ENCODE measurements around the gene NFYC. TPM values are rescaled to one million over a fixed set of nuclear protein-coding genes. Genes with fewer than 3 reads are reported as not detected.

Gene NFYC
- total RNA-seq, 1 donor from 2014 or later: 51.1 TPM

DNA sequence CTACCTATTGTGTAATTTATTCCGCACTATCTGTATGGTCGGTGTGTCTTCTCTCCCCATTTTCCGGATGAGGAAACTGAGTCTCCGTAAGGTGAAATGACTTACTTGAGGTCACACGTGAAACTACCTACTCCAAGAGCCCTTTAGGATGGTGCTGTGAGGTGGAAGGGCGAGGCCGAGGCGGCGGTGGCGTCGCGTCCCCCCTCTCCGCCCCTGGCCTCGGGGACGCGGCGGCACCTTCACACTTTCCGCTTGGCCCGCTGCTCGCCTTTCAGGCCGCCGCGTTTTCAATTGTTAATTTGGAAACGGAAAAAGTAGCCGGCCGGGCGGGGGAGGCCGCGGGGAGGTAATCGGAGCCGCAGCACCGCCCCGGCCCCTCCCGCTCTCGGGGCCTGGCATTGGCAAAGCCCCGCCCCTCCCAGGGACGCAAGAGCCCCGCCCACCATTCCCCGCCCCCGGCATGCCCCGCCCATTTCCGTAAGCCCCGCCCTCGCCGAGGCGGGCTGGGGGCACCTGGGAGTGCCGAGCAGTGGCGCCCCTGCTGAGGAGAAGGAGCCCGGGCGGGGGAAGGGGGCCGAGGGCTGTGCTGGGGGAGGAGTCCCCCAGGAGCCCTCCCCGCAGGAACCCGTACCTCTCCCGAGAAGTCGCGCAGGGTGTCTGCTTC is 110.7 kb downstream of the NFYC start:
- H3K9me3 Mint-ChIP-seq (ENCODE audit: unreplicated experiment): peaks cover 4% of the 10 kb centered on the region
- Histone ChIP-seq H2AFZ (ENCODE audit: low read depth, low read length) (peak overlapping the region; percentile 78), H3K27ac (ENCODE audit: low read depth, low read length) (no peak overlapping the region), H3K36me3 (ENCODE audit: insufficient read depth, low read length) (no peaks in the 10 kb centered on the region), H4K20me1 (ENCODE audit: insufficient read depth, low read length) (no peaks in the 10 kb centered on the region), H3K4me3 (ENCODE audit: insufficient read depth, low read depth, low read length) (peak overlapping the region; percentile 60), H3K4me1 (ENCODE audit: insufficient read depth, low read length) (peaks cover 7% of the 10 kb centered on the region), H3K79me2 (ENCODE audit: insufficient read depth, low read length) (no peaks in the 10 kb centered on the region), H3K9me3 (ENCODE audit: insufficient read depth, low read depth, low read length) (no peaks in the 10 kb centered on the region), H3K9ac (ENCODE audit: low read length) (peak overlapping the region; percentile 58), H3K4me2 (ENCODE audit: low read length) (peak overlapping the region; percentile 90), H3K27me3 (ENCODE audit: insufficient read depth, low read length) (peaks cover 6% of the 10 kb centered on the region)
- H3K4me3 Mint-ChIP-seq (ENCODE audit: unreplicated experiment): peak overlapping the region; percentile 69
- no peak overlapping the region for H3K27ac Mint-ChIP-seq (ENCODE audit: unreplicated experiment)
- DNase-seq (ENCODE audit: low read depth) (peak; percentile 43), FAIRE-seq (no peak)
- TF ChIP-seq, protein P1, sequence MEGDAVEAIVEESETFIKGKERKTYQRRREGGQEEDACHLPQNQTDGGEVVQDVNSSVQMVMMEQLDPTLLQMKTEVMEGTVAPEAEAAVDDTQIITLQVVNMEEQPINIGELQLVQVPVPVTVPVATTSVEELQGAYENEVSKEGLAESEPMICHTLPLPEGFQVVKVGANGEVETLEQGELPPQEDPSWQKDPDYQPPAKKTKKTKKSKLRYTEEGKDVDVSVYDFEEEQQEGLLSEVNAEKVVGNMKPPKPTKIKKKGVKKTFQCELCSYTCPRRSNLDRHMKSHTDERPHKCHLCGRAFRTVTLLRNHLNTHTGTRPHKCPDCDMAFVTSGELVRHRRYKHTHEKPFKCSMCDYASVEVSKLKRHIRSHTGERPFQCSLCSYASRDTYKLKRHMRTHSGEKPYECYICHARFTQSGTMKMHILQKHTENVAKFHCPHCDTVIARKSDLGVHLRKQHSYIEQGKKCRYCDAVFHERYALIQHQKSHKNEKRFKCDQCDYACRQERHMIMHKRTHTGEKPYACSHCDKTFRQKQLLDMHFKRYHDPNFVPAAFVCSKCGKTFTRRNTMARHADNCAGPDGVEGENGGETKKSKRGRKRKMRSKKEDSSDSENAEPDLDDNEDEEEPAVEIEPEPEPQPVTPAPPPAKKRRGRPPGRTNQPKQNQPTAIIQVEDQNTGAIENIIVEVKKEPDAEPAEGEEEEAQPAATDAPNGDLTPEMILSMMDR (IDR thresholded peaks at IDR 0.05; ENCODE audit: insufficient read depth, low read depth, low read length): no peak
- TF ChIP-seq EZH2 (IDR thresholded peaks at IDR 0.05; ENCODE audit: insufficient read depth, low read length): no peak
- H3K27me3 Mint-ChIP-seq (ENCODE audit: low read depth, unreplicated experiment): peaks cover 42% of the 10 kb centered on the region
- no peaks in the 10 kb centered on the region for H3K36me3 Mint-ChIP-seq (ENCODE audit: low read depth, unreplicated experiment)
- peaks cover 6% of the 10 kb centered on the region for H3K4me1 Mint-ChIP-seq (ENCODE audit: low read depth, unreplicated experiment)

DNA sequence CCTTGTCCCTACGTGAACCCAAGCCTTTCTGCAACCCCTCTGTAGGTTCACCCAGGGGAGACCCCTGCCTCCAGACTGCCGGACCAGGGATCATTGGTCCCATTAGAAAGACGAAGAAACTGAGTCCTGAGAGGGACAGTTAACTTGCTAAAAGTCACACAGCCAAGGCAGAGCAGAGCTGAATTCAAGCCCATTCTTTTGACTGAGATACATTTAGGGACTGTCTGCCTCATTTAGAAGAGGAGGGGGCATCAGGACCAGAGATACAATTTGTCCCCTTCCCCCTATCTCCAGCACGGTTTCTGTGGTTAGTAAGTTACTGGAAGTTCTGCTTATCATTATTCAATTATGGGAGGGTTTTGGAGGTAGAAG is 111.2 kb downstream of the NFYC start:
- no peak for DNase-seq (ENCODE audit: low read depth)
- TF ChIP-seq, protein P1 (IDR thresholded peaks at IDR 0.05; ENCODE audit: insufficient read depth, low read depth, low read length): no peak
- no peak for TF ChIP-seq EZH2 (IDR thresholded peaks at IDR 0.05; ENCODE audit: insufficient read depth, low read length)
- H3K4me3 ChIP-seq (ENCODE audit: insufficient read depth, low read depth, low read length): no peak overlapping the region
- Mint-ChIP-seq H3K27me3 (ENCODE audit: low read depth, unreplicated experiment) (peaks cover 37% of the 10 kb centered on the region), H3K9me3 (ENCODE audit: unreplicated experiment) (peaks cover 4% of the 10 kb centered on the region), H3K4me1 (ENCODE audit: low read depth, unreplicated experiment) (peaks cover 6% of the 10 kb centered on the region), H3K27ac (ENCODE audit: unreplicated experiment) (no peak overlapping the region), H3K4me3 (ENCODE audit: unreplicated experiment) (no peak overlapping the region), H3K36me3 (ENCODE audit: low read depth, unreplicated experiment) (no peaks in the 10 kb centered on the region)
- H3K79me2 ChIP-seq (ENCODE audit: insufficient read depth, low read length): no peaks in the 10 kb centered on the region
- H4K20me1 ChIP-seq (ENCODE audit: insufficient read depth, low read length): no peaks in the 10 kb centered on the region
- H3K4me1 ChIP-seq (ENCODE audit: insufficient read depth, low read length): peaks cover 7% of the 10 kb centered on the region
- no peak for FAIRE-seq
- no peaks in the 10 kb centered on the region for H3K36me3 ChIP-seq (ENCODE audit: insufficient read depth, low read length)
- H3K9me3 ChIP-seq (ENCODE audit: insufficient read depth, low read depth, low read length): no peaks in the 10 kb centered on the region
- H3K27me3 ChIP-seq (ENCODE audit: insufficient read depth, low read length): peaks cover 6% of the 10 kb centered on the region
- H3K27ac ChIP-seq (ENCODE audit: low read depth, low read length): no peak overlapping the region
- peak overlapping the region; percentile 90 for H3K4me2 ChIP-seq (ENCODE audit: low read length)
- H2AFZ ChIP-seq (ENCODE audit: low read depth, low read length): no peak overlapping the region
- no peak overlapping the region for H3K9ac ChIP-seq (ENCODE audit: low read length)

DNA sequence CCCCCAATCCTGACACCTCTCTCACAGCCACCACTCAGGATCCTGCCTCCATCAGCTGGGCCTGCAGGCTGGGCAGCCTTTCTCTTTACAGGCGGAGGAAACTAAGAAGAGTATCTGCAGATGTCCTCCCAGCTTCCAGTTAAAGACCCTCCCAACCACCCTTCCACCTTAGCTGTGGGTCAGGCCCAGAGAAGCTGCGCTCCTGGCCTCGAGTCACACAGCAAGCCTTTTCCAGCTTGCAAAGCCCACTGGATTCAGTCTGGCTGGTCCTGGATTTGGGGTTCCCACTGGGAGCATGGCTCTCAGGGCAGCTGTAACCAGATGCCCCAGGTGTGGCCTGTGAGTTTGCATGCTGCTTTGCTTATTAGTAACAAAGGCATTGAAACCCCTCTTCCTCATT is 111.9 kb downstream of the NFYC start:
- peaks cover 7% of the 10 kb centered on the region for H3K4me1 ChIP-seq (ENCODE audit: insufficient read depth, low read length)
- DNase-seq (ENCODE audit: low read depth): no peak
- H4K20me1 ChIP-seq (ENCODE audit: insufficient read depth, low read length): no peaks in the 10 kb centered on the region
- H3K4me3 ChIP-seq (ENCODE audit: insufficient read depth, low read depth, low read length): no peak overlapping the region
- no peak for TF ChIP-seq EZH2 (IDR thresholded peaks at IDR 0.05; ENCODE audit: insufficient read depth, low read length)
- TF ChIP-seq, protein P1 (IDR thresholded peaks at IDR 0.05; ENCODE audit: insufficient read depth, low read depth, low read length): no peak
- no peak for FAIRE-seq
- peaks cover 6% of the 10 kb centered on the region for H3K27me3 ChIP-seq (ENCODE audit: insufficient read depth, low read length)
- no peaks in the 10 kb centered on the region for H3K36me3 Mint-ChIP-seq (ENCODE audit: low read depth, unreplicated experiment)
- H3K27me3 Mint-ChIP-seq (ENCODE audit: low read depth, unreplicated experiment): peaks cover 41% of the 10 kb centered on the region
- H3K4me1 Mint-ChIP-seq (ENCODE audit: low read depth, unreplicated experiment): peaks cover 10% of the 10 kb centered on the region
- no peaks in the 10 kb centered on the region for H3K36me3 ChIP-seq (ENCODE audit: insufficient read depth, low read length)
- no peak overlapping the region for H3K27ac ChIP-seq (ENCODE audit: low read depth, low read length)
- H3K27ac Mint-ChIP-seq (ENCODE audit: unreplicated experiment): no peak overlapping the region
- H3K4me3 Mint-ChIP-seq (ENCODE audit: unreplicated experiment): no peak overlapping the region
- no peaks in the 10 kb centered on the region for H3K9me3 ChIP-seq (ENCODE audit: insufficient read depth, low read depth, low read length)
- no peak overlapping the region for H2AFZ ChIP-seq (ENCODE audit: low read depth, low read length)
- no peak overlapping the region for H3K4me2 ChIP-seq (ENCODE audit: low read length)
- H3K9me3 Mint-ChIP-seq (ENCODE audit: unreplicated experiment): peaks cover 4% of the 10 kb centered on the region
- H3K79me2 ChIP-seq (ENCODE audit: insufficient read depth, low read length): no peaks in the 10 kb centered on the region
- H3K9ac ChIP-seq (ENCODE audit: low read length): no peak overlapping the region

Data from astrocyte (in vitro differentiated cells and primary cell).